Endodermal cell (in vitro differentiated cells): ENCODE results near the gene GATA1. TPM values are rescaled to one million over a fixed set of nuclear protein-coding genes. Genes with fewer than 3 reads are reported as not detected.

Experiments used
- DNase-seq: peaks from one replicate; pipeline ENCODE4 v3.0.0-alpha.2; 2017
- H3K27ac ChIP-seq: 2 replicates; pipeline ENCODE4 v1.5.1; 2013; ENCODE audit warnings: mild to moderate bottlenecking, low read depth, low read length, moderate library complexity
- H3K27me3 ChIP-seq: 2 replicates; pipeline ENCODE4 v1.6.1; 2013; ENCODE audit warnings: mild to moderate bottlenecking, low read length, moderate library complexity; ENCODE audit not compliant: insufficient read depth, control insufficient read depth, poor library complexity, severe bottlenecking
- H3K36me3 ChIP-seq: 2 replicates; pipeline ENCODE4 v1.7.0; 2013; ENCODE audit warnings: mild to moderate bottlenecking, low read length, moderate library complexity; ENCODE audit not compliant: control insufficient read depth, insufficient read depth
- H3K4me1 ChIP-seq: one replicate; pipeline ENCODE4 v1.7.0; 2013; ENCODE audit warnings: low read length; ENCODE audit not compliant: control insufficient read depth, insufficient read depth
- H3K4me3 ChIP-seq: 2 replicates; pipeline ENCODE4 v1.5.1; 2013; ENCODE audit warnings: mild to moderate bottlenecking, low read length, moderate library complexity
- H3K9ac ChIP-seq: 2 replicates; pipeline ENCODE4 v1.6.1; 2013; ENCODE audit warnings: mild to moderate bottlenecking, low read length, moderate library complexity; ENCODE audit not compliant: poor library complexity, severe bottlenecking; ENCODE audit errors: extremely low read depth
- H3K9me3 ChIP-seq: 2 replicates; pipeline ENCODE4 v1.6.1; 2013; ENCODE audit warnings: mild to moderate bottlenecking, low read length, moderate library complexity; ENCODE audit not compliant: control insufficient read depth
- H3K27ac Mint-ChIP-seq: 2 replicates; pipeline ENCODE4 v1.8.0; 2020; ENCODE audit warnings: mixed read lengths
- H3K27me3 Mint-ChIP-seq: 2 replicates; pipeline ENCODE4 v1.8.0; 2021; ENCODE audit warnings: mild to moderate bottlenecking, mixed read lengths; ENCODE audit not compliant: insufficient read depth
- H3K36me3 Mint-ChIP-seq: 2 replicates; pipeline ENCODE4 v1.8.0; 2020; ENCODE audit warnings: low read depth, mixed read lengths
- H3K4me1 Mint-ChIP-seq: 2 replicates; pipeline ENCODE4 v1.8.0; 2020; ENCODE audit warnings: mixed read lengths
- H3K4me3 Mint-ChIP-seq: 2 replicates; pipeline ENCODE4 v1.8.0; 2020; ENCODE audit warnings: mild to moderate bottlenecking, moderate library complexity, mixed read lengths
- H3K9me3 Mint-ChIP-seq: 2 replicates; pipeline ENCODE4 v1.8.0; 2020; ENCODE audit warnings: mild to moderate bottlenecking, mixed read lengths
- CTCF ChIP-seq: fragments of 200-600 bp; sonication (generic); conservative IDR thresholded peaks from 2 replicates; pipeline ENCODE4 v1.5.0; 2021; ENCODE audit warnings: antibody characterized with exemption, mild to moderate bottlenecking
- WGBS, 2 experiments: methylation state at CpG; one replicate each; pipeline versions ENCODE4 v1.1.5 to v1.1.7; 2013; ENCODE audit warnings: missing lambda C conversion rate in 2 of 2, mixed read lengths in 1 of 2; ENCODE audit not compliant: insufficient coverage in 1 of 2, insufficient read length in 1 of 2; 5-methylcytosine and 5-hydroxymethylcytosine counted together
- total RNA-seq, 2 donors: library from RNA; stranded (reverse); fragmentation: NEBNext Ultra II Directional in 1 of 2; extraction: Animal tissue kit (Norgen Biotek cat#: 25700) in 1 of 2; gene quantifications; 2 replicates in 1 of 2; 3 replicates in 1 of 2; pipeline ENCODE4 v1.2.1, GENCODE V29; 2021

The GATA1 gene
- total RNA-seq, 2 donors from 2014 or later, result not detected

GRCh38 chrX:48823053-48823452 is 36.7 kb downstream of the GATA1 start:
- no peak for TF ChIP-seq CTCF
- Mint-ChIP-seq H3K4me1 (no peaks in the 10 kb centered on the region), H3K4me3 (no peak overlapping the region), H3K36me3 (peaks cover 49% of the 10 kb centered on the region), H3K27me3 (peaks cover 10% of the 10 kb centered on the region), H3K9me3 (peaks cover 65% of the 10 kb centered on the region), H3K27ac (no peak overlapping the region)
- Histone ChIP-seq H3K4me3 (no peak overlapping the region), H3K9ac (no peak overlapping the region), H3K36me3 (no peaks in the 10 kb centered on the region), H3K27ac (no peak overlapping the region), H3K9me3 (no peaks in the 10 kb centered on the region), H3K27me3 (no peaks in the 10 kb centered on the region), H3K4me1 (no peaks in the 10 kb centered on the region)
- 86% methylated on average over 6 of the region's 6 CpGs; no CpG with 5 or more reads in 1 of the 2 experiments for WGBS, 2 experiments
- DNase-seq, result peak; percentile 49

- Histone ChIP-seq H3K36me3 (no peaks in the 10 kb centered on the region), H3K9ac (no peak overlapping the region), H3K9me3 (no peaks in the 10 kb centered on the region), H3K4me1 (no peaks in the 10 kb centered on the region), H3K27ac (no peak overlapping the region), H3K4me3 (no peak overlapping the region), H3K27me3 (no peaks in the 10 kb centered on the region)
- H3K36me3 Mint-ChIP-seq, result peaks cover 49% of the 10 kb centered on the region
- H3K27me3 Mint-ChIP-seq, result peaks cover 16% of the 10 kb centered on the region
- WGBS, 2 experiments, result 95% methylated on average over 4 of the region's 8 CpGs; no CpG with 5 or more reads in 1 of the 2 experiments
- no peak for DNase-seq
- H3K9me3 Mint-ChIP-seq, result peaks cover 68% of the 10 kb centered on the region
- no peak for TF ChIP-seq CTCF
- H3K4me1 Mint-ChIP-seq, result no peaks in the 10 kb centered on the region
- no peak overlapping the region for H3K4me3 Mint-ChIP-seq
- H3K27ac Mint-ChIP-seq, result no peak overlapping the region
These were observed 37.7 kb downstream of the GATA1 start for GRCh38 chrX:48824066-48824465.

DNA sequence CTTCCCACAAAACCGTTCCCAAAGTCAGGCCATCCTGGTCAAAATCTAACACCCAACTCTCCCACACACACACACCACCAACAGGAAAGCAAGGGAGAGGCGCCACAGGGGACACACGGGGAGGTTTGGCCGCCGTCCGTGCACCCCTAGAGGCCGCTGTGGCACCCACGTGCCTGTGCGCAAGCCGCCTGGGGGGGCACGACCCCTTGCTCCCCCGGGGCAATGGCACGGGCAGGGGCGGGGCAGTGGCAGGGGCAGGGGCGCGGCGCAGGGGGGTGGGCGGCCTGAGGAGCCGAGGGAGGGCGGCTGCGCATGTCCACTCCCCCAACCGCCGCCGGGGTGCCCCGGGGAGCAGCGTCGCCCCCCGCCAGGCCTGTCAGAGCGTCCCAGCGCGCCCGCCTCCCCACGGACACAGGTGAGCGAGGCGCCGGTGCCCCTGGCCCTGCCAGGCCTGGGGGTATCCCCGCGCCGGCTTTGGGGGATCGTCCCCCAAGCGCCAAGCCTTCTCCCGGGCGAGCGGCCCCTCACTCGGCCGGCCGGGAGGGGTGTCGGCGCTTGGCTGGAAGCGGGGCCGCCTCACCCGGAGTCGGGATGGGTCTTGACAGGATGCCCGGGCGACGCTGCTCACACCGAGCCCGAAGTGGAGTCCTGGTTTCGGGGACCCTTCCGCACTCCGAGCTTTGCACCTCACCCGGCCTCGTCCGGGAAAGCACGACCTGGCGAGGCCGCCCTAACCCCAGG is 39.9 kb downstream of the GATA1 start, which contains the start of gene ERAS:
ERAS (plus strand) TSS at position 379 of the 741 bp plus-strand sequence. CDS start 2,611 bp downstream, outside the sequence.
- Mint-ChIP-seq H3K4me3 (peak within 1 kb of the TSS; percentile 38), H3K4me1 (no peaks in the 10 kb centered on the region), H3K9me3 (peaks cover 69% of the 10 kb centered on the region), H3K27ac (no peak within 1 kb of the TSS), H3K36me3 (peaks cover 42% of the 10 kb centered on the region), H3K27me3 (peaks cover 37% of the 10 kb centered on the region)
- TF ChIP-seq CTCF, result no peak
- peaks cover 9% of the 10 kb centered on the region for H3K27me3 ChIP-seq
- H3K9me3 ChIP-seq, result no peaks in the 10 kb centered on the region
- H3K36me3 ChIP-seq, result no peaks in the 10 kb centered on the region
- H3K9ac ChIP-seq, result no peak within 1 kb of the TSS
- no peaks in the 10 kb centered on the region for H3K4me1 ChIP-seq
- no peak within 1 kb of the TSS for H3K4me3 ChIP-seq
- no peak within 1 kb of the TSS for H3K27ac ChIP-seq
- DNase-seq, result no peak
- 96 to 98% methylated on average over 7 to 65 of the region's 67 CpGs for WGBS, 2 experiments
